Liver (tissue), 9 donors: ENCODE data around the gene PARD3B. TPM values are rescaled to one million over a fixed set of nuclear protein-coding genes. Genes with fewer than 3 reads are reported as not detected.

Source experiments
- DNase-seq: peaks from one replicate; pipeline ENCODE4 v3.0.0-alpha.2; 2017; ENCODE audit warnings: low spot score
- H3K27ac ChIP-seq, 2 donors: one replicate each; pipeline ENCODE4 v1.7.0; 2013; ENCODE audit warnings: inconsistent platforms in 2 of 2, low read length in 2 of 2, control low read depth in 1 of 2, low read depth in 1 of 2, mild to moderate bottlenecking in 1 of 2
- H3K27me3 ChIP-seq, 4 donors: one replicate each; pipeline versions ENCODE4 v1.6.1 to v1.7.0; 2013; ENCODE audit warnings: low read length in 3 of 4, inconsistent platforms in 1 of 4, mild to moderate bottlenecking in 1 of 4, moderate library complexity in 1 of 4; ENCODE audit not compliant: control insufficient read depth in 4 of 4, insufficient read depth in 4 of 4
- H3K36me3 ChIP-seq, 4 donors: one replicate each; pipeline versions ENCODE4 v1.6.1 to v1.7.0; 2013; ENCODE audit warnings: low read length in 3 of 4, mild to moderate bottlenecking in 3 of 4, low read depth in 1 of 4, moderate library complexity in 1 of 4; ENCODE audit not compliant: control insufficient read depth in 4 of 4, insufficient read depth in 3 of 4
- H3K4me1 ChIP-seq, 4 donors: one replicate each; pipeline versions ENCODE4 v1.6.1 to v1.7.0; 2013; ENCODE audit warnings: low read length in 3 of 4, mild to moderate bottlenecking in 3 of 4, moderate library complexity in 1 of 4; ENCODE audit not compliant: control insufficient read depth in 4 of 4, insufficient read depth in 4 of 4
- H3K4me3 ChIP-seq, 3 donors: one replicate each; pipeline versions ENCODE4 v1.6.1 to v1.7.0; 2013; ENCODE audit warnings: low read length in 3 of 3, control low read depth in 1 of 3, low read depth in 1 of 3, mild to moderate bottlenecking in 1 of 3
- H3K9ac ChIP-seq, 2 donors: one replicate each; pipeline ENCODE4 v1.7.0; 2013; ENCODE audit warnings: low read length in 2 of 2, mild to moderate bottlenecking in 2 of 2, moderate library complexity in 2 of 2, control low read depth in 1 of 2, low read depth in 1 of 2
- H3K9me3 ChIP-seq, 4 donors: one replicate each; pipeline versions ENCODE4 v1.6.1 to v1.7.0; 2013; ENCODE audit warnings: low read length in 3 of 4; ENCODE audit not compliant: control insufficient read depth in 4 of 4
- ATF3 ChIP-seq: IDR thresholded peaks from 2 replicates; pipeline ENCODE4 v1.6.1; 2016; ENCODE audit warnings: antibody characterized with exemption
- CTCF ChIP-seq: fragments of 150-350 bp; IDR thresholded peaks from 2 replicates; pipeline ENCODE4 v1.5.1; 2017; ENCODE audit warnings: improper control_type of control experiment, low read depth, low read length; ENCODE audit not compliant: missing input control
- EGR1 ChIP-seq, 2 donors: IDR thresholded peaks; 2 replicates each; pipeline ENCODE4 v1.6.1; 2016 to 2018; ENCODE audit warnings: antibody characterized with exemption in 2 of 2, low read depth in 2 of 2
- FOXA1 ChIP-seq: IDR thresholded peaks from 2 replicates; pipeline ENCODE4 v1.6.1; 2016; ENCODE audit warnings: antibody characterized with exemption
- FOXA2 ChIP-seq: IDR thresholded peaks from 2 replicates; pipeline ENCODE4 v1.6.1; 2016; ENCODE audit warnings: antibody characterized with exemption
- GABPA ChIP-seq, 2 donors: IDR thresholded peaks in 1 of 2; conservative IDR thresholded peaks in 1 of 2; 2 replicates each; pipeline ENCODE4 v1.6.1; 2016; ENCODE audit warnings: antibody characterized with exemption in 2 of 2, mild to moderate bottlenecking in 1 of 2, moderate library complexity in 1 of 2
- HNF4A ChIP-seq, 2 donors: conservative IDR thresholded peaks; 2 replicates each; pipeline ENCODE4 v1.6.1; 2016; ENCODE audit warnings: antibody characterized with exemption in 2 of 2, mild to moderate bottlenecking in 2 of 2
- HNF4G ChIP-seq: IDR thresholded peaks from 2 replicates; pipeline ENCODE4 v1.6.1; 2016; ENCODE audit warnings: antibody characterized with exemption
- JUND ChIP-seq, 2 donors: IDR thresholded peaks; 2 replicates each; pipeline ENCODE4 v1.6.1; 2016; ENCODE audit warnings: antibody characterized with exemption in 2 of 2
- NR2F2 ChIP-seq: IDR thresholded peaks from 2 replicates; pipeline ENCODE4 v1.6.1; 2016; ENCODE audit warnings: antibody characterized with exemption
- RAD21 ChIP-seq, 2 donors: IDR thresholded peaks; 2 replicates each; pipeline ENCODE4 v1.6.1; 2016; ENCODE audit warnings: antibody characterized with exemption in 2 of 2, mild to moderate bottlenecking in 2 of 2
- REST ChIP-seq: IDR thresholded peaks from 2 replicates; pipeline ENCODE4 v1.6.1; 2016; ENCODE audit warnings: antibody characterized with exemption, mild to moderate bottlenecking
- RXRA ChIP-seq, 2 donors: IDR thresholded peaks; 2 replicates each; pipeline ENCODE4 v1.6.1; 2017 to 2018; ENCODE audit warnings: antibody characterized with exemption in 2 of 2, mild to moderate bottlenecking in 1 of 2
- SP1 ChIP-seq: IDR thresholded peaks from 2 replicates; pipeline ENCODE4 v1.6.1; 2018; ENCODE audit warnings: antibody characterized with exemption, mild to moderate bottlenecking
- YY1 ChIP-seq: IDR thresholded peaks from 2 replicates; pipeline ENCODE4 v1.6.1; 2016; ENCODE audit warnings: antibody characterized with exemption, mild to moderate bottlenecking
- ZBTB33 ChIP-seq: IDR thresholded peaks from 2 replicates; pipeline ENCODE4 v1.6.1; 2016; ENCODE audit warnings: antibody characterized with exemption
- WGBS: extraction: QIAGEN DNeasy Blood & Tissue Kit; methylation state at CpG from one replicate; pipeline ENCODE4 v1.1.7; 2013; 5-methylcytosine and 5-hydroxymethylcytosine counted together
- polyA plus RNA-seq, 2 donors: library from polyadenylated mRNA; stranded (reverse) in 1 of 2; unstranded in 1 of 2; fragments of 200-250 nt in 1 of 2; fragments of >200 nt in 1 of 2; fragmentation: Nextera tagmentation in 1 of 2; extraction: Ambion mirVana in 1 of 2; gene quantifications; one replicate each; pipeline versions ENCODE4 v1.2.1 to v1.2.3, GENCODE V29; 2013 to 2015
- total RNA-seq, 2 donors: library from RNA; depleted of rRNA; stranded (reverse); fragments of >200 nt; gene quantifications; one replicate each; pipeline ENCODE4 v1.2.3, GENCODE V29; 2014
- donor health status: healthy.
- donor health status: healthy.
- donor health status: healthy.
- donor health status: healthy.
- donor health status: healthy.

Gene PARD3B
- total and polyA plus RNA-seq, 4 donors, result 1.1 to 10.3 (median 3.7) TPM

- Histone ChIP-seq H3K27ac (no peak overlapping the region), H3K27me3 (no peaks in the 10 kb centered on the region), H3K9ac (no peak overlapping the region), H3K36me3 (no peaks in the 10 kb centered on the region), H3K9me3 (no peaks in the 10 kb centered on the region), H3K4me3 (no peak overlapping the region), H3K4me1 (no peaks in the 10 kb centered on the region)
- 52% methylated on average over 4 of the region's 4 CpGs for WGBS
- DNase-seq, result no peak
- TF ChIP-seq GABPA (IDR thresholded peaks at IDR 0.05 in 1 of 2, conservative IDR thresholded peaks at IDR 0.05 in 1 of 2) (no peak), HNF4A (conservative IDR thresholded peaks at IDR 0.05) (no peak), YY1 (no peak), HNF4G (no peak), JUND (IDR thresholded peaks at IDR 0.05) (no peak), EGR1 (IDR thresholded peaks at IDR 0.05; ENCODE audit: low read depth in 2 of 2) (no peak), ZBTB33 (no peak), SP1 (no peak), NR2F2 (no peak), FOXA1 (no peak), FOXA2 (no peak), REST (no peak), CTCF (no peak), RAD21 (IDR thresholded peaks at IDR 0.05) (no peak), RXRA (IDR thresholded peaks at IDR 0.05) (no peak), ATF3 (no peak)
These were observed 508.6 kb downstream of the PARD3B start for GRCh38 chr2:205053827-205054410.

GRCh38 chr2:205054789-205055188 is 509.5 kb downstream of the PARD3B start:
- Histone ChIP-seq H3K36me3 (no peaks in the 10 kb centered on the region), H3K27me3 (no peaks in the 10 kb centered on the region), H3K9ac (no peak overlapping the region), H3K9me3 (no peaks in the 10 kb centered on the region), H3K4me3 (no peak overlapping the region), H3K27ac (no peak overlapping the region), H3K4me1 (no peaks in the 10 kb centered on the region)
- WGBS, result 84% methylated on average over 4 of the region's 4 CpGs
- no peak for TF ChIP-seq HNF4A (conservative IDR thresholded peaks at IDR 0.05)
- no peak for DNase-seq
